ENCODE results near the gene SCAF11.
"Not testable (repeated sequence)": the region's sequence is repeated elsewhere in the genome, so short reads cannot be mapped to it uniquely, and the experiment has no call there.

The SCAF11 gene

GRCh38 chr12:45990468-45991283, at the start of gene SCAF11:
SCAF11 (minus strand) TSS chr12:45990574; CDS start chr12:45964167, 26,407 bp downstream.
- no peaks in the 10 kb centered on the region for H3K9me2 ChIP-seq (replicated peaks; ENCODE audit: insufficient read depth, low read length)
- H4K20me1 ChIP-seq (ENCODE audit: low read depth, low read length) = peaks cover 9% of the 10 kb centered on the region; the same call in 1 of the 2 replicates
- no peaks in the 10 kb centered on the region for H3K27me3 ChIP-seq (ENCODE audit: low read length)
- peaks cover 13% of the 10 kb centered on the region for H3F3A ChIP-seq (ENCODE audit: insufficient read depth)
- H3K27ac ChIP-seq (ENCODE audit: low read depth, low read length) = peak within 1 kb of the TSS; percentile 89
- H3K4me3 ChIP-seq (ENCODE audit: insufficient read depth, low read length, poor library complexity, severe bottlenecking) = peak within 1 kb of the TSS; percentile 86
- no peak for TF ChIP-seq EZH2phosphoT487 (conservative IDR thresholded peaks at IDR 0.05; ENCODE audit: low read length)
- TF ChIP-seq, protein P1, sequence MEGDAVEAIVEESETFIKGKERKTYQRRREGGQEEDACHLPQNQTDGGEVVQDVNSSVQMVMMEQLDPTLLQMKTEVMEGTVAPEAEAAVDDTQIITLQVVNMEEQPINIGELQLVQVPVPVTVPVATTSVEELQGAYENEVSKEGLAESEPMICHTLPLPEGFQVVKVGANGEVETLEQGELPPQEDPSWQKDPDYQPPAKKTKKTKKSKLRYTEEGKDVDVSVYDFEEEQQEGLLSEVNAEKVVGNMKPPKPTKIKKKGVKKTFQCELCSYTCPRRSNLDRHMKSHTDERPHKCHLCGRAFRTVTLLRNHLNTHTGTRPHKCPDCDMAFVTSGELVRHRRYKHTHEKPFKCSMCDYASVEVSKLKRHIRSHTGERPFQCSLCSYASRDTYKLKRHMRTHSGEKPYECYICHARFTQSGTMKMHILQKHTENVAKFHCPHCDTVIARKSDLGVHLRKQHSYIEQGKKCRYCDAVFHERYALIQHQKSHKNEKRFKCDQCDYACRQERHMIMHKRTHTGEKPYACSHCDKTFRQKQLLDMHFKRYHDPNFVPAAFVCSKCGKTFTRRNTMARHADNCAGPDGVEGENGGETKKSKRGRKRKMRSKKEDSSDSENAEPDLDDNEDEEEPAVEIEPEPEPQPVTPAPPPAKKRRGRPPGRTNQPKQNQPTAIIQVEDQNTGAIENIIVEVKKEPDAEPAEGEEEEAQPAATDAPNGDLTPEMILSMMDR (IDR thresholded peaks at IDR 0.05; ENCODE audit: insufficient read depth, low read length, poor library complexity, severe bottlenecking) = peak; percentile 96
- H3K4me2 ChIP-seq (ENCODE audit: low read depth, low read length, poor library complexity, severe bottlenecking) = peak within 1 kb of the TSS; percentile 99
- H3K9ac ChIP-seq (ENCODE audit: low read length) = peak within 1 kb of the TSS; percentile 97
- no peaks in the 10 kb centered on the region for H3K9me3 ChIP-seq (ENCODE audit: insufficient read depth, low read length)
- H3K36me3 ChIP-seq (ENCODE audit: low read length) = 0 out of 2 replicates have a peak, but pooled peaks cover 5% of the 10 kb centered on the region
- peak within 1 kb of the TSS; percentile 78 for H2AFZ ChIP-seq (ENCODE audit: low read depth, low read length, severe bottlenecking)
- peaks cover 46% of the 10 kb centered on the region for H3K79me2 ChIP-seq (ENCODE audit: insufficient read depth, low read length)

DNA sequence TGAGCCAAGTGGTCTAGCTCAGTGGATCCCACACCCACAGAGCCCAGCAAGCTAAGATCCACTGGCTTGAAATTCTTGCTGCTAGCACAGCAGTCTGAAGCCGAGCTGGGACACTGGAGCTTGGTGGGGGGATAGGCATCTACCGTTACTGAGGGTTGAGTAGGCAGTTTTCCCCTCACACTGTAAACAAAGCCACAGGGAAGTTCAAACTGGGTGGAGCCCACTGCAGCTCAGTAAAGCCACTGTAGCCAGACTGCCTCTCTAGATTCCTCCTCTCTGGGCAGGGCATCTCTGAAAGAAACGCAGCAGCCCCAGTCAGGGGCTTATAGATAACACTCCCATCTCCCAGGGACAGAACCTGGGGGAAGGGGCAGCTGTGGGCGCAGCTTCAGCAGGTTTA, 46.7 kb upstream of the SCAF11 start:
- not testable (repeated sequence) for H3K27me3 ChIP-seq (ENCODE audit: low read length); H3K36me3 ChIP-seq (ENCODE audit: low read length); H3K9me2 ChIP-seq (replicated peaks; ENCODE audit: insufficient read depth, low read length); H3F3A ChIP-seq (ENCODE audit: insufficient read depth); H3K79me2 ChIP-seq (ENCODE audit: insufficient read depth, low read length); H3K27ac ChIP-seq (ENCODE audit: low read depth, low read length); H2AFZ ChIP-seq (ENCODE audit: low read depth, low read length, severe bottlenecking); H3K9me3 ChIP-seq (ENCODE audit: insufficient read depth, low read length); H3K9ac ChIP-seq (ENCODE audit: low read length); H3K4me2 ChIP-seq (ENCODE audit: low read depth, low read length, poor library complexity, severe bottlenecking); H4K20me1 ChIP-seq (ENCODE audit: low read depth, low read length); H3K4me3 ChIP-seq (ENCODE audit: insufficient read depth, low read length, poor library complexity, severe bottlenecking)

DNA sequence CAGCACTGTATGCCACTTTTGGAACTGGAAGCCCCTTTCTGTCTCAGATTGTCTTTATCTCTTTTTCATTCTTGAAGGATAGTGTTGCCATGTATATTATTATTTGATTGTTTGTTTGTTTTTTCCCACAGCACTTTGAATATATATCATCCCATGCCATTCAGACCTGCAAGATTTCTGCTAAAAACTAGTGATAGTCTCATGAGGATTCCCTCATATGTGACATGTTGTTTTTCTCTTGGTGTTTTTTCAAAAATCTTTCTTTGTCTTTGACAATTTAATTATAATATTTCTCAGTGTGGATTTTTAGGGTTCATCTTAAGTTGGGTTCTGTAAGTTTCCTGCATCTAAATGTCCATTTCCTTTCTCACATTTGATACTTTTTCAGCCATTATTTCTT, 36.8 kb upstream of the SCAF11 start:
- H3K79me2 ChIP-seq (ENCODE audit: insufficient read depth, low read length) = no peaks in the 10 kb centered on the region
- H3K4me2 ChIP-seq (ENCODE audit: low read depth, low read length, poor library complexity, severe bottlenecking) = no peak overlapping the region
- no peak overlapping the region for H3K9ac ChIP-seq (ENCODE audit: low read length)
- H3K27ac ChIP-seq (ENCODE audit: low read depth, low read length) = no peak overlapping the region
- 0 out of 2 replicates have a peak, but pooled peaks cover 4% of the 10 kb centered on the region for H3K9me3 ChIP-seq (ENCODE audit: insufficient read depth, low read length)
- no peak overlapping the region for H2AFZ ChIP-seq (ENCODE audit: low read depth, low read length, severe bottlenecking)
- no peaks in the 10 kb centered on the region for H4K20me1 ChIP-seq (ENCODE audit: low read depth, low read length)
- TF ChIP-seq, protein P1 (IDR thresholded peaks at IDR 0.05; ENCODE audit: insufficient read depth, low read length, poor library complexity, severe bottlenecking) = no peak
- TF ChIP-seq EZH2phosphoT487 (conservative IDR thresholded peaks at IDR 0.05; ENCODE audit: low read length) = no peak
- H3K9me2 ChIP-seq (replicated peaks; ENCODE audit: insufficient read depth, low read length) = no peaks in the 10 kb centered on the region
- H3K27me3 ChIP-seq (ENCODE audit: low read length) = no peaks in the 10 kb centered on the region
- H3K4me3 ChIP-seq (ENCODE audit: insufficient read depth, low read length, poor library complexity, severe bottlenecking) = no peak overlapping the region
- H3K36me3 ChIP-seq (ENCODE audit: low read length) = no peaks in the 10 kb centered on the region
- no peaks in the 10 kb centered on the region for H3F3A ChIP-seq (ENCODE audit: insufficient read depth)

DNA sequence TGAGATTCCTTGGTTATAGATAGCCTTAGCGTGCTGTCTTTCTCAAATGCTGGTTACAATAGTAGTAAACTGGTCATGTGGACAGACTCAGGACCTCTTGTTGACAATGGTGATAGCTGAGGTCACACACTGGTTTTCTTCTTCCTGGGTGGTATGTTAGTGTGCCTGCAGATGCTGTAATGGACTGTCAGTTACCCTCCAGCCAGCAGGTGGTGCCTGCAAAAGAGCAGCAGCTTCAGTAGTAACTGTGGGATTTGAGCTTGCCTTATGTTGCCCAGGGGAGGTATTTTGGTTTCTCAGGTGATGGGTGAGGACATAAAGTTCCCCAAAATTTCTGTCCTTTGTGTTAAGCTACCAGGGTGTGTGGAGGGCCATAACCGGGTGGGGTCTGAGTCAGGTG, 33.7 kb upstream of the SCAF11 start:
- 0 out of 2 replicates have a peak, but pooled peaks cover 4% of the 10 kb centered on the region for H3K9me3 ChIP-seq (ENCODE audit: insufficient read depth, low read length)
- no peak overlapping the region for H3K9ac ChIP-seq (ENCODE audit: low read length)
- no peak overlapping the region for H3K4me2 ChIP-seq (ENCODE audit: low read depth, low read length, poor library complexity, severe bottlenecking)
- no peaks in the 10 kb centered on the region for H4K20me1 ChIP-seq (ENCODE audit: low read depth, low read length)
- no peak overlapping the region for H3K4me3 ChIP-seq (ENCODE audit: insufficient read depth, low read length, poor library complexity, severe bottlenecking)
- H3K27ac ChIP-seq (ENCODE audit: low read depth, low read length) = no peak overlapping the region
- no peaks in the 10 kb centered on the region for H3K27me3 ChIP-seq (ENCODE audit: low read length)
- no peaks in the 10 kb centered on the region for H3K36me3 ChIP-seq (ENCODE audit: low read length)
- TF ChIP-seq EZH2phosphoT487 (conservative IDR thresholded peaks at IDR 0.05; ENCODE audit: low read length) = no peak
- TF ChIP-seq, protein P1 (IDR thresholded peaks at IDR 0.05; ENCODE audit: insufficient read depth, low read length, poor library complexity, severe bottlenecking) = no peak
- no peaks in the 10 kb centered on the region for H3K9me2 ChIP-seq (replicated peaks; ENCODE audit: insufficient read depth, low read length)
- H2AFZ ChIP-seq (ENCODE audit: low read depth, low read length, severe bottlenecking) = no peak overlapping the region
- H3F3A ChIP-seq (ENCODE audit: insufficient read depth) = no peaks in the 10 kb centered on the region
- no peaks in the 10 kb centered on the region for H3K79me2 ChIP-seq (ENCODE audit: insufficient read depth, low read length)

Measured in SU-DHL-6 (cell line).